WTC11 (cell line): ENCODE results near the gene PIGQ.

Experiments
- CREM ChIP-seq: sonication (generic); formaldehyde crosslinking; IDR thresholded peaks from 2 replicates; pipeline ENCODE4 v1.8.1; 2022; ENCODE audit warnings: mild to moderate bottlenecking, missing genetic modification reagents, moderate library complexity
- CTCF ChIP-seq: fragments of 200-600 bp; IDR thresholded peaks from 2 replicates; pipeline ENCODE4 v1.8.0; 2022; ENCODE audit warnings: antibody characterized with exemption
- FOXJ3 ChIP-seq: sonication (generic); formaldehyde crosslinking; IDR thresholded peaks from 2 replicates; pipeline ENCODE4 v1.9.0; 2021; ENCODE audit warnings: missing genetic modification reagents, mild to moderate bottlenecking, borderline replicate concordance
- MAX ChIP-seq: sonication (generic); formaldehyde crosslinking; IDR thresholded peaks from 2 replicates; pipeline ENCODE4 v1.8.0; 2022; ENCODE audit warnings: mild to moderate bottlenecking, missing genetic modification reagents
- NR1H2 ChIP-seq: sonication (generic); formaldehyde crosslinking; IDR thresholded peaks from 2 replicates; pipeline ENCODE4 v1.9.0; 2021; ENCODE audit warnings: mild to moderate bottlenecking, moderate library complexity, missing genetic modification reagents
- NR2C2 ChIP-seq: sonication (generic); formaldehyde crosslinking; IDR thresholded peaks from 2 replicates; pipeline ENCODE4 v1.8.0; 2022; ENCODE audit warnings: mild to moderate bottlenecking, missing genetic modification reagents
- TEAD4 ChIP-seq: sonication (generic); formaldehyde crosslinking; IDR thresholded peaks from 2 replicates; pipeline ENCODE4 v1.8.0; 2022; ENCODE audit warnings: mild to moderate bottlenecking, missing genetic modification reagents
- USF2 ChIP-seq: sonication (generic); formaldehyde crosslinking; IDR thresholded peaks from 2 replicates; pipeline ENCODE4 v1.8.1; 2023; ENCODE audit warnings: mild to moderate bottlenecking, missing genetic modification reagents, moderate library complexity
- ZNF232 ChIP-seq: sonication (generic); formaldehyde crosslinking; IDR thresholded peaks from 2 replicates; pipeline ENCODE4 v1.8.0; 2022; ENCODE audit warnings: mild to moderate bottlenecking, missing genetic modification reagents

GRCh38 chr16:591892-592517 is 22.2 kb downstream of the PIGQ start:
- TF ChIP-seq FOXJ3 (CRISPR knock-in tag) (no peak), CREM (CRISPR knock-in tag) (no peak), CTCF (no peak), ZNF232 (CRISPR knock-in tag) (no peak), NR1H2 (CRISPR knock-in tag) (no peak), MAX (CRISPR knock-in tag) (no peak), USF2 (CRISPR knock-in tag) (no peak), NR2C2 (CRISPR knock-in tag) (no peak), TEAD4 (CRISPR knock-in tag) (no peak)
